Neural progenitor cell (in vitro differentiated cells): ENCODE measurements around the gene SLC2A8. TPM values are rescaled to one million over a fixed set of nuclear protein-coding genes. Genes with fewer than 3 reads are reported as not detected.

ENCODE experiments used
- DNase-seq: peaks from one replicate; pipeline ENCODE4 v3.0.0-alpha.2; 2016; ENCODE audit warnings: low spot score
- H2AFZ ChIP-seq: fragments of 200-600 bp; sonication (generic); replicated peaks from 2 replicates; pipeline ENCODE4 v1.6.1; 2016; ENCODE audit warnings: antibody characterized with exemption
- H3F3A ChIP-seq: fragments of 200-600 bp; sonication (generic); 2 replicates; pipeline ENCODE4 v1.6.1; 2016; ENCODE audit warnings: antibody characterized with exemption, low read depth
- H3K27ac ChIP-seq: fragments of 200-600 bp; sonication (generic); 2 replicates; pipeline ENCODE4 v1.5.1; 2016; ENCODE audit warnings: mild to moderate bottlenecking
- H3K27me3 ChIP-seq: fragments of 200-600 bp; sonication (generic); 2 replicates; pipeline ENCODE4 v1.6.1; 2016; ENCODE audit warnings: mild to moderate bottlenecking, moderate library complexity
- H3K36me3 ChIP-seq: fragments of 200-600 bp; sonication (generic); 2 replicates; pipeline ENCODE4 v1.5.1; 2016
- H3K4me1 ChIP-seq: fragments of 200-600 bp; sonication (generic); 2 replicates; pipeline ENCODE4 v1.6.1; 2016; ENCODE audit warnings: mixed run types
- H3K4me2 ChIP-seq: fragments of 200-600 bp; sonication (generic); 2 replicates; pipeline ENCODE4 v1.6.1; 2016
- H3K4me3 ChIP-seq: fragments of 200-600 bp; sonication (generic); 2 replicates; pipeline ENCODE4 v1.5.1; 2016
- H3K79me2 ChIP-seq: fragments of 200-600 bp; sonication (generic); 2 replicates; pipeline ENCODE4 v1.6.1; 2016; ENCODE audit warnings: low read depth
- H3K9ac ChIP-seq: fragments of 200-600 bp; sonication (generic); 2 replicates; pipeline ENCODE4 v1.6.1; 2016
- H3K9me3 ChIP-seq: fragments of 200-600 bp; sonication (generic); 2 replicates; pipeline ENCODE4 v1.5.1; 2016; ENCODE audit warnings: low read depth
- H4K20me1 ChIP-seq: fragments of 200-600 bp; sonication (generic); 2 replicates; pipeline ENCODE4 v1.6.1; 2016; ENCODE audit warnings: low read depth
- H3K27ac Mint-ChIP-seq: 3 replicates; pipeline ENCODE4 v1.8.0; 2021; ENCODE audit warnings: mixed read lengths
- H3K27me3 Mint-ChIP-seq: 2 replicates; pipeline ENCODE4 v1.8.0; 2022; ENCODE audit warnings: low read depth, mild to moderate bottlenecking, inconsistent platforms, moderate library complexity, mixed read lengths; ENCODE audit not compliant: insufficient read depth
- H3K36me3 Mint-ChIP-seq: 3 replicates; pipeline ENCODE4 v1.8.0; 2021; ENCODE audit warnings: mixed read lengths
- H3K4me1 Mint-ChIP-seq: 3 replicates; pipeline ENCODE4 v1.8.0; 2021; ENCODE audit warnings: mixed read lengths
- H3K4me3 Mint-ChIP-seq: 3 replicates; pipeline ENCODE4 v1.8.0; 2021; ENCODE audit warnings: mild to moderate bottlenecking, moderate library complexity, mixed read lengths
- H3K9me3 Mint-ChIP-seq: 3 replicates; pipeline ENCODE4 v1.8.0; 2020; ENCODE audit warnings: mixed read lengths
- CTCF ChIP-seq: fragments of 200-600 bp; sonication (generic); IDR thresholded peaks from 2 replicates; pipeline ENCODE4 v1.5.1; 2017; ENCODE audit warnings: antibody characterized with exemption, mild to moderate bottlenecking
- EZH2 ChIP-seq: fragments of 200-600 bp; sonication (generic); IDR thresholded peaks from 2 replicates; pipeline ENCODE4 v1.6.1; 2017; ENCODE audit warnings: antibody characterized with exemption, mild to moderate bottlenecking, moderate library complexity
- EZH2phosphoT487 ChIP-seq: fragments of 200-600 bp; sonication (generic); IDR thresholded peaks from 2 replicates; pipeline ENCODE4 v1.6.1; 2017; ENCODE audit warnings: antibody characterized with exemption
- small RNA-seq: library from RNA; depleted of rRNA; stranded (forward); fragments of <200 nt; gene quantifications from one replicate; pipeline ENCODE3, GENCODE V24; 2015
- total RNA-seq: library from RNA; depleted of rRNA; stranded (reverse); fragments of >200 nt; gene quantifications from 2 replicates; pipeline ENCODE4 v1.2.3, GENCODE V29; 2015; ENCODE audit warnings: low replicate concordance

SLC2A8 gene
- total RNA-seq, 1 donor from 2014 or later, result 9.4 TPM

- peaks cover under 1% of the 10 kb centered on the region for H3K4me1 ChIP-seq
- no peak overlapping the region for H3K4me2 ChIP-seq
- DNase-seq, result no peak
- H3K36me3 Mint-ChIP-seq, result peaks cover 17% of the 10 kb centered on the region
- no peak overlapping the region for H3K27ac ChIP-seq
- no peak overlapping the region for H3K4me3 Mint-ChIP-seq
- H3K27me3 Mint-ChIP-seq, result peaks cover 2% of the 10 kb centered on the region
- H3K27ac Mint-ChIP-seq, result no peak overlapping the region
- no peak overlapping the region for H2AFZ ChIP-seq
- H3K9ac ChIP-seq, result no peak overlapping the region
- H4K20me1 ChIP-seq, result no peaks in the 10 kb centered on the region
- H3F3A ChIP-seq, result no peaks in the 10 kb centered on the region
- no peaks in the 10 kb centered on the region for H3K36me3 ChIP-seq
- no peaks in the 10 kb centered on the region for H3K79me2 ChIP-seq
- H3K4me1 Mint-ChIP-seq, result peaks cover 2% of the 10 kb centered on the region
- no peak for TF ChIP-seq CTCF
- no peak for TF ChIP-seq EZH2
- no peak for TF ChIP-seq EZH2phosphoT487
- no peak overlapping the region for H3K4me3 ChIP-seq
- H3K9me3 Mint-ChIP-seq, result no peaks in the 10 kb centered on the region
- no peaks in the 10 kb centered on the region for H3K9me3 ChIP-seq
- H3K27me3 ChIP-seq, result no peaks in the 10 kb centered on the region
Measured at GRCh38 chr9:127457191-127457878, 60.4 kb downstream of the SLC2A8 start.

Small RNA genes within 50 kb of the gene (small RNA-seq; reads per million reads assigned to genes)
- gene SNORA65, result 402 reads per million, percentile 99 among the genes with 10 or more reads in this experiment

Other genes with a start within 250 kb of the SLC2A8 start
- gene GARNL3, start 132.4 kb upstream of the SLC2A8 start, total RNA-seq, result 22.6 and 32.0 TPM in 2 replicates
- gene ZNF79, start 27.2 kb downstream of the SLC2A8 start, total RNA-seq, result 6.7 and 7.3 TPM in 2 replicates
- 2,064 and 2,640 TPM in 2 replicates for gene RPL12, start 54.2 kb downstream of the SLC2A8 start, total RNA-seq
- 6.7 and 14.2 TPM in 2 replicates for gene LRSAM1, start 54.3 kb downstream of the SLC2A8 start, total RNA-seq
- gene STXBP1, start 215.1 kb downstream of the SLC2A8 start, total RNA-seq, result 12.0 and 23.1 TPM in 2 replicates